HEK293 (cell line): Measurements from ENCODE around the gene SLC25A26.

Source experiments
- ATF2 ChIP-seq: fragments of 450-650 bp; formaldehyde crosslinking; IDR thresholded peaks from 2 replicates; pipeline ENCODE4 v1.5.1; 2016; ENCODE audit warnings: missing biosample characterization, missing genetic modification characterization, low read depth
- BCL6B ChIP-seq: fragments of 450-650 bp; formaldehyde crosslinking; IDR thresholded peaks from 2 replicates; pipeline ENCODE4 v1.5.1; 2017; ENCODE audit warnings: missing biosample characterization, missing genetic modification characterization
- CTCF ChIP-seq: fragments of 450-650 bp; formaldehyde crosslinking; IDR thresholded peaks from 2 replicates; pipeline ENCODE4 v1.5.1; 2016; ENCODE audit warnings: missing biosample characterization, missing genetic modification characterization
- EGR2 ChIP-seq: fragments of 450-650 bp; formaldehyde crosslinking; IDR thresholded peaks from 2 replicates; pipeline ENCODE4 v1.5.1; 2016; ENCODE audit warnings: low read depth, missing biosample characterization, missing genetic modification characterization
- HIC1 ChIP-seq: fragments of 450-650 bp; formaldehyde crosslinking; IDR thresholded peaks from 2 replicates; pipeline ENCODE4 v1.5.1; 2016; ENCODE audit warnings: missing biosample characterization, missing genetic modification characterization
- KLF10 ChIP-seq: fragments of 450-650 bp; IDR thresholded peaks from 2 replicates; pipeline ENCODE4 v1.5.1; 2018; ENCODE audit warnings: missing biosample characterization, mild to moderate bottlenecking, missing genetic modification characterization
- KLF7 ChIP-seq: fragments of 450-650 bp; formaldehyde crosslinking; IDR thresholded peaks from 2 replicates; pipeline ENCODE4 v1.5.1; 2016; ENCODE audit warnings: missing biosample characterization, missing genetic modification characterization, borderline replicate concordance
- REST ChIP-seq: fragments of 450-650 bp; formaldehyde crosslinking; IDR thresholded peaks from 2 replicates; pipeline ENCODE4 v1.5.1; 2016; ENCODE audit warnings: missing biosample characterization, missing genetic modification characterization
- ZNF133 ChIP-seq: fragments of 450-650 bp; formaldehyde crosslinking; IDR thresholded peaks from 2 replicates; pipeline ENCODE4 v1.5.1; 2016; ENCODE audit warnings: missing biosample characterization, missing genetic modification characterization
- ZNF138 ChIP-seq: fragments of 450-650 bp; formaldehyde crosslinking; IDR thresholded peaks from 2 replicates; pipeline ENCODE4 v1.5.1; 2016; ENCODE audit warnings: missing biosample characterization, missing genetic modification characterization, borderline replicate concordance
- ZNF211 ChIP-seq: fragments of 450-650 bp; formaldehyde crosslinking; IDR thresholded peaks from 2 replicates; pipeline ENCODE4 v1.5.1; 2016; ENCODE audit warnings: low read depth, missing biosample characterization, missing genetic modification characterization
- ZNF292 ChIP-seq: fragments of 450-650 bp; formaldehyde crosslinking; IDR thresholded peaks from 2 replicates; pipeline ENCODE4 v1.5.1; 2016; ENCODE audit warnings: low read depth, missing biosample characterization, missing genetic modification characterization, borderline replicate concordance
- ZNF792 ChIP-seq: fragments of 450-650 bp; formaldehyde crosslinking; IDR thresholded peaks from 2 replicates; pipeline ENCODE4 v1.5.1; 2016; ENCODE audit warnings: missing biosample characterization, missing genetic modification characterization
- ZNF837 ChIP-seq: fragments of 450-650 bp; formaldehyde crosslinking; IDR thresholded peaks from 2 replicates; pipeline ENCODE4 v1.5.1; 2016; ENCODE audit warnings: missing biosample characterization, missing genetic modification characterization

GRCh38 chr3:66215106-66215505 lies 5.7 kb upstream of the SLC25A26 start:
- TF ChIP-seq CTCF (tag by site-specific recombination): no peak
- no peak for TF ChIP-seq ZNF837 (tag by site-specific recombination)
- TF ChIP-seq BCL6B (tag by site-specific recombination): no peak
- TF ChIP-seq KLF7 (tag by site-specific recombination): no peak
- TF ChIP-seq KLF10 (tag by site-specific recombination): no peak
- TF ChIP-seq ZNF133: no peak
- TF ChIP-seq REST (tag by site-specific recombination): no peak
- TF ChIP-seq ZNF292 (tag by site-specific recombination): no peak
- TF ChIP-seq HIC1 (tag by site-specific recombination): no peak
- TF ChIP-seq ZNF138: no peak
- TF ChIP-seq ZNF792 (tag by site-specific recombination): no peak
- no peak for TF ChIP-seq ZNF211 (tag by site-specific recombination)
- no peak for TF ChIP-seq ATF2 (tag by site-specific recombination)
- no peak for TF ChIP-seq EGR2 (tag by site-specific recombination)
